ENCODE measurements around the gene PHF21A. TPM values are rescaled to one million over a fixed set of nuclear protein-coding genes. Genes with fewer than 3 reads are reported as not detected.

The PHF21A gene
- total and polyA plus RNA-seq, 2 of the 13 experiments (the other 11 are each of a cell fraction or from before 2014, with no cell fraction given): 4.1 to 34.6 TPM

GRCh38 chr11:45988921-45989320, 132.3 kb downstream of the PHF21A start:
- ChIA-PET CTCF (ENCODE audit: low intra/inter-chr PET ratio, low total read pairs) (no interaction called here), POLR2A (no interaction called here)
- Histone ChIP-seq H3K9ac (ENCODE audit: insufficient read depth, low read depth, low read length) (no peak overlapping the region), H3K4me1 (ENCODE audit: insufficient read depth, low read length) (no peaks in the 10 kb centered on the region), H3K79me2 (ENCODE audit: insufficient read depth, low read length) (no peaks in the 10 kb centered on the region), H2AFZ (ENCODE audit: low read length) (no peak overlapping the region), H3K4me3 (replicated peaks in 1 of 3; ENCODE audit: insufficient read depth in 1 of 3, low read depth in 2 of 3, low read length in 3 of 3) (no peak overlapping the region), H3K4me2 (ENCODE audit: low read depth, low read length) (no peak overlapping the region), H3K27ac (ENCODE audit: extremely low read length, insufficient read depth, low read length) (no peak overlapping the region), H3K9me3 (ENCODE audit: low read length) (no peaks in the 10 kb centered on the region), H4K20me1 (ENCODE audit: insufficient read depth, low read length) (no peaks in the 10 kb centered on the region), H3K36me3 (replicated peaks in 1 of 2; ENCODE audit: control insufficient read depth in 1 of 2, insufficient read depth in 2 of 2, low read length in 2 of 2) (no peaks in the 10 kb centered on the region), H3K27me3 (ENCODE audit: control insufficient read depth in 1 of 2, insufficient read depth in 2 of 2, low read length in 2 of 2) (no peaks in the 10 kb centered on the region)
- ATAC-seq: no peak
- BruUV-seq (replicated peaks): no TSS peak
- no peak for DNase-seq (ENCODE audit: low spot score)
- no peak for FAIRE-seq
- intact Hi-C loops (cut with micrococcal nuclease; ENCODE audit: unreplicated experiment) (no loop called here), in situ Hi-C loops (cut with HindIII; ENCODE audit: extremely low pct_ligation_motif_present, low pct_unique_long_range_greater_than_20kb) (no loop called here)
- TF ChIP-seq ZNF605 (CRISPR knock-in tag; IDR thresholded peaks at IDR 0.05) (no peak), AHR (CRISPR knock-in tag; IDR thresholded peaks at IDR 0.05) (no peak), DNMT3B (CRISPR knock-in tag; conservative IDR thresholded peaks at IDR 0.05) (no peak), CERS6 (CRISPR knock-in tag; IDR thresholded peaks at IDR 0.05) (no peak), ELF1 (CRISPR knock-in tag; IDR thresholded peaks at IDR 0.05) (no peak), ARNT2 (CRISPR knock-in tag; IDR thresholded peaks at IDR 0.05; ENCODE audit: low read depth) (no peak), ZFY (CRISPR knock-in tag; IDR thresholded peaks at IDR 0.05) (no peak), ZNF781 (CRISPR knock-in tag; IDR thresholded peaks at IDR 0.05; ENCODE audit: borderline replicate concordance, not compliant biosample characterization) (no peak), ZNF207 (IDR thresholded peaks at IDR 0.05; ENCODE audit: borderline replicate concordance) (no peak), ZFP1 (CRISPR knock-in tag; IDR thresholded peaks at IDR 0.05) (no peak), BCL6 (CRISPR knock-in tag; IDR thresholded peaks at IDR 0.05) (no peak), ZNF441 (CRISPR knock-in tag; IDR thresholded peaks at IDR 0.05; ENCODE audit: borderline replicate concordance) (no peak), HHEX (CRISPR knock-in tag; IDR thresholded peaks at IDR 0.05) (no peak), KDM5B (CRISPR knock-in tag; IDR thresholded peaks at IDR 0.05; ENCODE audit: borderline replicate concordance) (no peak)
- TF ChIP-seq, protein P1, sequence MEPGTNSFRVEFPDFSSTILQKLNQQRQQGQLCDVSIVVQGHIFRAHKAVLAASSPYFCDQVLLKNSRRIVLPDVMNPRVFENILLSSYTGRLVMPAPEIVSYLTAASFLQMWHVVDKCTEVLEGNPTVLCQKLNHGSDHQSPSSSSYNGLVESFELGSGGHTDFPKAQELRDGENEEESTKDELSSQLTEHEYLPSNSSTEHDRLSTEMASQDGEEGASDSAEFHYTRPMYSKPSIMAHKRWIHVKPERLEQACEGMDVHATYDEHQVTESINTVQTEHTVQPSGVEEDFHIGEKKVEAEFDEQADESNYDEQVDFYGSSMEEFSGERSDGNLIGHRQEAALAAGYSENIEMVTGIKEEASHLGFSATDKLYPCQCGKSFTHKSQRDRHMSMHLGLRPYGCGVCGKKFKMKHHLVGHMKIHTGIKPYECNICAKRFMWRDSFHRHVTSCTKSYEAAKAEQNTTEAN (CRISPR knock-in tag; conservative IDR thresholded peaks at IDR 0.05): no peak
- 96% methylated on average over 1 of the region's 1 CpG for WGBS (ENCODE audit: low lambda C conversion rate)
